Activated naive CD4-positive, alpha-beta T cell (primary cell): ENCODE results near the gene SIPA1.
A peak's percentile ranks its signal among the peaks of the same experiment; 100 is the strongest.
"Not testable (repeated sequence)": the region's sequence is repeated elsewhere in the genome, so short reads cannot be mapped to it uniquely, and the experiment has no call there.

Source experiments
- DNase-seq, 4 experiments: peaks; one replicate each; lab custom pipeline; 2025; lab: John Stamatoyannopoulos, UW

Gene SIPA1

GRCh38 chr11:65661599-65662246, 23.8 kb downstream of the SIPA1 start:
- no peak for DNase-seq

GRCh38 chr11:65662247-65662798, 24.4 kb downstream of the SIPA1 start:
- DNase-seq, result no peak

GRCh38 chr11:65662799-65663638, 25.1 kb downstream of the SIPA1 start, which contains the start of gene RELA:
Gene RELA, minus strand, starts transcription at chr11:65662916. Its CDS starts 84 bp downstream, at chr11:65662832.
- DNase-seq, result peak; percentile 64 to 86 (median 73)

GRCh38 chr11:65663639-65664200, 25.8 kb downstream of the SIPA1 start:
- DNase-seq, result no peak

GRCh38 chr11:65672180-65672860, 34.4 kb downstream of the SIPA1 start:
- DNase-seq, result no peak

- DNase-seq, result no peak
Observed at GRCh38 chr11:65672982-65673381, 35.1 kb downstream of the SIPA1 start.

GRCh38 chr11:65680192-65680743, 42.4 kb downstream of the SIPA1 start:
- DNase-seq, result no peak

- not testable (repeated sequence) for DNase-seq
Observed at GRCh38 chr11:65683480-65683879, 45.6 kb downstream of the SIPA1 start.

- no peak for DNase-seq
Observed at GRCh38 chr11:65685981-65686380, 48.1 kb downstream of the SIPA1 start.

- DNase-seq, result not testable (repeated sequence)
Observed at GRCh38 chr11:65691847-65692246, 53.9 kb downstream of the SIPA1 start.

- DNase-seq, result no peak
Observed at GRCh38 chr11:65692367-65692766, 54.5 kb downstream of the SIPA1 start.

GRCh38 chr11:65695459-65696241, 57.7 kb downstream of the SIPA1 start:
- DNase-seq, result no peak

- no peak for DNase-seq
Observed at GRCh38 chr11:65696802-65697552, 59.1 kb downstream of the SIPA1 start.

GRCh38 chr11:65698205-65698604, 60.3 kb downstream of the SIPA1 start:
- no peak for DNase-seq

- DNase-seq, result no peak
Observed at GRCh38 chr11:65699306-65699705, 61.4 kb downstream of the SIPA1 start.

GRCh38 chr11:65700399-65700798, 62.5 kb downstream of the SIPA1 start:
- no peak for DNase-seq
